SK-N-SH treated with all-trans-retinoic acid at 6 μM for 48 hours (cell line): ENCODE measurements around the gene SPNS3.

Experiments used
- ARNTL ChIP-seq: fragments of 450-650 bp; formaldehyde crosslinking; IDR thresholded peaks from 2 replicates; pipeline ENCODE4 v1.5.0; 2020; ENCODE audit warnings: low read depth, mild to moderate bottlenecking, moderate library complexity, borderline replicate concordance
- CSDC2 ChIP-seq: fragments of 250-450 bp; sonication (Bioruptor Pico); IDR thresholded peaks from 2 replicates; pipeline ENCODE4 v1.5.0; 2020; ENCODE audit warnings: mild to moderate bottlenecking, moderate library complexity
- GLIS3 ChIP-seq: fragments of 250-450 bp; sonication (Bioruptor Pico); IDR thresholded peaks from 2 replicates; pipeline ENCODE4 v1.5.0; 2020; ENCODE audit warnings: mild to moderate bottlenecking, moderate library complexity
- ISL1 ChIP-seq: fragments of 250-450 bp; sonication (Bioruptor Pico); IDR thresholded peaks from 2 replicates; pipeline ENCODE4 v2.1.2; 2022; ENCODE audit warnings: mild to moderate bottlenecking, moderate library complexity
- OSR1 ChIP-seq: fragments of 250-450 bp; sonication (Bioruptor Pico); IDR thresholded peaks from 2 replicates; pipeline ENCODE4 v1.8.0; 2022; ENCODE audit warnings: moderate library complexity, mild to moderate bottlenecking, inconsistent platforms
- RARB ChIP-seq: fragments of 250-450 bp; sonication (Bioruptor Pico); IDR thresholded peaks from 2 replicates; pipeline ENCODE4 v1.8.0; 2021; ENCODE audit warnings: mild to moderate bottlenecking, moderate library complexity
- TOX ChIP-seq: fragments of 250-450 bp; sonication (Bioruptor Pico); IDR thresholded peaks from 2 replicates; pipeline ENCODE4 v1.8.0; 2021; ENCODE audit warnings: mild to moderate bottlenecking, moderate library complexity, borderline replicate concordance
- ZFP3 ChIP-seq: fragments of 250-450 bp; sonication (Bioruptor Pico); IDR thresholded peaks from 2 replicates; pipeline ENCODE4 v1.5.0; 2020; ENCODE audit warnings: mild to moderate bottlenecking, moderate library complexity
- ZFP30 ChIP-seq: fragments of 450-650 bp; formaldehyde crosslinking; IDR thresholded peaks from 2 replicates; pipeline ENCODE4 v1.5.0; 2022; ENCODE audit warnings: mild to moderate bottlenecking, moderate library complexity
- ZNF565 ChIP-seq: fragments of 450-650 bp; formaldehyde crosslinking; conservative IDR thresholded peaks from 2 replicates; pipeline ENCODE4 v1.5.0; 2020; ENCODE audit warnings: low read depth, mild to moderate bottlenecking, moderate library complexity
- ZNF70 ChIP-seq: fragments of 450-650 bp; formaldehyde crosslinking; IDR thresholded peaks from 2 replicates; pipeline ENCODE4 v1.5.0; 2020; ENCODE audit warnings: mild to moderate bottlenecking, moderate library complexity
- TF ChIP-seq, protein P1 (sequence below): fragments of 250-450 bp; sonication (Bioruptor Pico); IDR thresholded peaks from 2 replicates; pipeline ENCODE4 v1.5.0; 2020; ENCODE audit warnings: mild to moderate bottlenecking, moderate library complexity
- TF ChIP-seq, protein P2 (sequence below): fragments of 250-450 bp; sonication (Bioruptor Pico); IDR thresholded peaks from 2 replicates; pipeline ENCODE4 v1.8.0; 2020; ENCODE audit warnings: mild to moderate bottlenecking, moderate library complexity, borderline replicate concordance

DNA sequence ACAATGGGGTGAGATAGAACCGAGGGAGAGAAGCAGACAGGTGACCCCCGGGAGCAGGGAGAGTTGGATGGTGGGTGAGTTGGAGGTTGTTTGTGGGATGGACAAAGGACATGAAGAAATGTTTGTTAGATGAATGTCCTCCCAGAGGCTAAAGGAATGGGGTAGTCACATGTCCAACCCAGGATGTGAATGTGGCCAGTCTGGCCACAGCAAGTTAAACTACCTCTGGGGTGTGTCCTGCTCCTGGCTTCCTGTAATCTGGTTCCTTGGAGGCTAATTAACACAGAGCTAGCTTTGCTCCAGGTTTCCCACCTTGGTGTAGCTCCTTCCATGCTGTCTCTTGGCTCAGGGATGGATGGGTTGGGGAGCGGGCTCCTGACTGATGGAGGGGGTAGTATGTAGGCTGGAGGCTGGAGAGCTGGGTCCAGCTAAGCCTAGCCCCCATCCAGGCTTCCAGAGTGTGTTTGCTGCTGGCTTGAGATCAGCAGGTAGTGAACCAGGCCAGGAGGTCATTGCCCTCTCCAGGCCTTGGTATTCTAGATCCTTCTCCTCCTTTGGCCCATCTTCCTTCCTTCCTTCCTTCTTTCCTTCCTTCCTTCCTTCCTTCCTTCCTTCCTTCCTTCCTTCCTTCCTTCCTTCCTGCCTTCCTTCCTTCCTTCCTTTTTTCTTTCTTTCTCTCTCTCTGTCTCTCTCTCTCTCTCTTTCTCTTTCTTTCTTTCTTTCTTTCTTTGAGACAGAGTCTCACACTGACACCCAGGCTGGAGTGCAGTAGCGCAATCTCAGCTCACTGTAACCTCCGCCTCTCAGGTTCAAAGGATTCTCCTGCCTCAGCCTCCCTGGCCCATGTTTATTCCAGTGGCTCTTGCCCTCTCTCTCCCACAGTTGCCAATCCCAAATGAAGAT is 39.3 kb upstream of the SPNS3 start:
- TF ChIP-seq ZFP30 (no peak), ARNTL (CRISPR knock-in tag) (no peak), ISL1 (no peak), ZNF70 (no peak), GLIS3 (CRISPR knock-in tag) (no peak), ZFP3 (CRISPR knock-in tag) (no peak), RARB (CRISPR knock-in tag) (no peak), TOX (CRISPR knock-in tag) (no peak), OSR1 (CRISPR knock-in tag) (no peak), ZNF565 (CRISPR knock-in tag) (no peak), CSDC2 (no peak)
- TF ChIP-seq, protein P1, sequence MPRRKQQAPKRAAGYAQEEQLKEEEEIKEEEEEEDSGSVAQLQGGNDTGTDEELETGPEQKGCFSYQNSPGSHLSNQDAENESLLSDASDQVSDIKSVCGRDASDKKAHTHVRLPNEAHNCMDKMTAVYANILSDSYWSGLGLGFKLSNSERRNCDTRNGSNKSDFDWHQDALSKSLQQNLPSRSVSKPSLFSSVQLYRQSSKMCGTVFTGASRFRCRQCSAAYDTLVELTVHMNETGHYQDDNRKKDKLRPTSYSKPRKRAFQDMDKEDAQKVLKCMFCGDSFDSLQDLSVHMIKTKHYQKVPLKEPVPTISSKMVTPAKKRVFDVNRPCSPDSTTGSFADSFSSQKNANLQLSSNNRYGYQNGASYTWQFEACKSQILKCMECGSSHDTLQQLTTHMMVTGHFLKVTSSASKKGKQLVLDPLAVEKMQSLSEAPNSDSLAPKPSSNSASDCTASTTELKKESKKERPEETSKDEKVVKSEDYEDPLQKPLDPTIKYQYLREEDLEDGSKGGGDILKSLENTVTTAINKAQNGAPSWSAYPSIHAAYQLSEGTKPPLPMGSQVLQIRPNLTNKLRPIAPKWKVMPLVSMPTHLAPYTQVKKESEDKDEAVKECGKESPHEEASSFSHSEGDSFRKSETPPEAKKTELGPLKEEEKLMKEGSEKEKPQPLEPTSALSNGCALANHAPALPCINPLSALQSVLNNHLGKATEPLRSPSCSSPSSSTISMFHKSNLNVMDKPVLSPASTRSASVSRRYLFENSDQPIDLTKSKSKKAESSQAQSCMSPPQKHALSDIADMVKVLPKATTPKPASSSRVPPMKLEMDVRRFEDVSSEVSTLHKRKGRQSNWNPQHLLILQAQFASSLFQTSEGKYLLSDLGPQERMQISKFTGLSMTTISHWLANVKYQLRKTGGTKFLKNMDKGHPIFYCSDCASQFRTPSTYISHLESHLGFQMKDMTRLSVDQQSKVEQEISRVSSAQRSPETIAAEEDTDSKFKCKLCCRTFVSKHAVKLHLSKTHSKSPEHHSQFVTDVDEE: no peak
- TF ChIP-seq, protein P2, sequence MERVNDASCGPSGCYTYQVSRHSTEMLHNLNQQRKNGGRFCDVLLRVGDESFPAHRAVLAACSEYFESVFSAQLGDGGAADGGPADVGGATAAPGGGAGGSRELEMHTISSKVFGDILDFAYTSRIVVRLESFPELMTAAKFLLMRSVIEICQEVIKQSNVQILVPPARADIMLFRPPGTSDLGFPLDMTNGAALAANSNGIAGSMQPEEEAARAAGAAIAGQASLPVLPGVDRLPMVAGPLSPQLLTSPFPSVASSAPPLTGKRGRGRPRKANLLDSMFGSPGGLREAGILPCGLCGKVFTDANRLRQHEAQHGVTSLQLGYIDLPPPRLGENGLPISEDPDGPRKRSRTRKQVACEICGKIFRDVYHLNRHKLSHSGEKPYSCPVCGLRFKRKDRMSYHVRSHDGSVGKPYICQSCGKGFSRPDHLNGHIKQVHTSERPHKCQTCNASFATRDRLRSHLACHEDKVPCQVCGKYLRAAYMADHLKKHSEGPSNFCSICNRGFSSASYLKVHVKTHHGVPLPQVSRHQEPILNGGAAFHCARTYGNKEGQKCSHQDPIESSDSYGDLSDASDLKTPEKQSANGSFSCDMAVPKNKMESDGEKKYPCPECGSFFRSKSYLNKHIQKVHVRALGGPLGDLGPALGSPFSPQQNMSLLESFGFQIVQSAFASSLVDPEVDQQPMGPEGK: no peak
